Stimulated activated CD4-positive, alpha-beta T cell treated with anti-CD3 and anti-CD28 coated beads, Interleukin-4, amount 100 ng/mL, for 24 hours (primary cell): ENCODE measurements around the gene ZNF333.

ENCODE experiments used
- DNase-seq: peaks from one replicate; pipeline ENCODE4 v3.0.0-alpha.2; 2020

ZNF333 gene

GRCh38 chr19:14689598-14690503 is at the start of gene ZNF333:
TSS of gene ZNF333 (plus strand) at chr19:14690048. CDS start at chr19:14693492, 3,444 bp downstream.
- peak; percentile 99 for DNase-seq

- no peak for DNase-seq
Measured at GRCh38 chr19:14648506-14648905, 41.3 kb upstream of the ZNF333 start.

- no peak for DNase-seq
Measured at GRCh38 chr19:14649020-14649419, 40.8 kb upstream of the ZNF333 start.

GRCh38 chr19:14650161-14650560 is 39.7 kb upstream of the ZNF333 start:
- DNase-seq = no peak

- DNase-seq = no peak
Measured at GRCh38 chr19:14654786-14655560, 34.9 kb upstream of the ZNF333 start.

- DNase-seq = no peak
Measured at GRCh38 chr19:14655726-14656125, 34.1 kb upstream of the ZNF333 start.

- no peak for DNase-seq
Measured at GRCh38 chr19:14659874-14660489, 29.9 kb upstream of the ZNF333 start.

GRCh38 chr19:14661372-14661924 is 28.4 kb upstream of the ZNF333 start:
- no peak for DNase-seq

- no peak for DNase-seq
Measured at GRCh38 chr19:14669940-14670339, 19.9 kb upstream of the ZNF333 start.

GRCh38 chr19:14670408-14670807 is 19.4 kb upstream of the ZNF333 start:
- no peak for DNase-seq

GRCh38 chr19:14672188-14672872 is 17.5 kb upstream of the ZNF333 start:
- no peak for DNase-seq

- no peak for DNase-seq
Measured at GRCh38 chr19:14673088-14673487, 16.8 kb upstream of the ZNF333 start.

- no peak for DNase-seq
Measured at GRCh38 chr19:14674764-14675163, 15.1 kb upstream of the ZNF333 start, which contains the start of gene ADGRE3. TSS of gene ADGRE3 (minus strand) at chr19:14674844. CDS start at chr19:14674770, 74 bp downstream.

- no peak for DNase-seq
Measured at GRCh38 chr19:14676762-14677161, 13.1 kb upstream of the ZNF333 start.

- DNase-seq = peak; percentile 19
Measured at GRCh38 chr19:14677464-14677863, 12.4 kb upstream of the ZNF333 start.

GRCh38 chr19:14678199-14678598 is 11.6 kb upstream of the ZNF333 start:
- no peak for DNase-seq

GRCh38 chr19:14682084-14682483 is 7.8 kb upstream of the ZNF333 start:
- DNase-seq = no peak

GRCh38 chr19:14683439-14683838 is 6.4 kb upstream of the ZNF333 start:
- DNase-seq = peak; percentile 13

- peak; percentile 33 for DNase-seq
Measured at GRCh38 chr19:14686411-14686810, 3.4 kb upstream of the ZNF333 start.

- no peak for DNase-seq
Measured at GRCh38 chr19:14694641-14695266, 4.9 kb downstream of the ZNF333 start.

- DNase-seq = no peak
Measured at GRCh38 chr19:14695471-14695870, 5.6 kb downstream of the ZNF333 start.

- no peak for DNase-seq
Measured at GRCh38 chr19:14699641-14700040, 9.8 kb downstream of the ZNF333 start.
